Gastroesophageal sphincter (tissue), 4 donors: ENCODE measurements around the gene RTN4IP1. TPM values are rescaled to one million over a fixed set of nuclear protein-coding genes. Genes with fewer than 3 reads are reported as not detected.

ENCODE experiments used
- ATAC-seq: fragments of 150-250 bp; one replicate; pipeline ENCODE4 v1.9.1; 2016; ENCODE audit warnings: mild to moderate bottlenecking, moderate library complexity
- H3K27ac ChIP-seq, 4 donors: fragments of 200-600 bp; sonication (generic) in 3 of 4; 1 replicate in 3 of 4; 2 replicates in 1 of 4; pipeline ENCODE4 v1.5.1; 2016 to 2019
- H3K27me3 ChIP-seq: fragments of 200-600 bp; sonication (generic); one replicate; pipeline ENCODE4 v1.5.1; 2019
- H3K36me3 ChIP-seq, 2 donors: fragments of 200-600 bp; sonication (generic); one replicate each; pipeline ENCODE4 v1.5.1; 2019; ENCODE audit warnings: control low read depth in 1 of 2
- H3K4me1 ChIP-seq, 3 donors: fragments of 200-600 bp; sonication (generic); 1 replicate in 2 of 3; 2 replicates in 1 of 3; pipeline ENCODE4 v1.5.1; 2016 to 2019; ENCODE audit warnings: control low read depth in 2 of 3
- H3K4me3 ChIP-seq, 2 donors: fragments of 200-600 bp; sonication (generic); one replicate each; pipeline ENCODE4 v1.5.1; 2019; ENCODE audit warnings: mild to moderate bottlenecking in 1 of 2, moderate library complexity in 1 of 2
- H3K9me3 ChIP-seq, 3 donors: fragments of 200-600 bp; sonication (generic); one replicate each; pipeline ENCODE4 v1.5.1; 2017 to 2019; ENCODE audit warnings: control low read depth in 2 of 3
- CTCF ChIP-seq, 4 experiments: fragments of 200-600 bp in 2 of 4; fragments of 450-650 bp in 2 of 4; sonication (generic) in 1 of 4; IDR thresholded peaks; one replicate each; pipeline ENCODE4 v1.5.1; 2017 to 2019; ENCODE audit warnings: antibody characterized with exemption in 4 of 4, mild to moderate bottlenecking in 2 of 4, moderate library complexity in 2 of 4
- EP300 ChIP-seq: sonication (generic); formaldehyde crosslinking; IDR thresholded peaks from one replicate; pipeline ENCODE4 v1.6.1; 2017; ENCODE audit warnings: antibody characterized with exemption, mild to moderate bottlenecking
- POLR2A ChIP-seq, 2 donors: fragments of 450-650 bp; IDR thresholded peaks; one replicate each; pipeline ENCODE4 v1.6.1; 2017; ENCODE audit warnings: antibody characterized with exemption in 2 of 2, mild to moderate bottlenecking in 2 of 2, moderate library complexity in 1 of 2
- POLR2AphosphoS5 ChIP-seq: sonication (generic); formaldehyde crosslinking; IDR thresholded peaks from one replicate; pipeline ENCODE4 v1.6.1; 2017; ENCODE audit warnings: antibody characterized with exemption
- WGBS, 2 donors: methylation state at CpG; one replicate each; pipeline ENCODE4 v1.1.5; 2018; ENCODE audit warnings: low coverage in 1 of 2; 5-methylcytosine and 5-hydroxymethylcytosine counted together
- total RNA-seq, 4 donors: library from RNA; depleted of rRNA; stranded (reverse); fragments of >200 nt; gene quantifications; one replicate each; pipeline ENCODE4 v1.1.0, GENCODE V29; 2016

RTN4IP1 gene
- total RNA-seq, 4 donors from 2014 or later = 2.3 to 5.3 (median 3.5) TPM

DNA sequence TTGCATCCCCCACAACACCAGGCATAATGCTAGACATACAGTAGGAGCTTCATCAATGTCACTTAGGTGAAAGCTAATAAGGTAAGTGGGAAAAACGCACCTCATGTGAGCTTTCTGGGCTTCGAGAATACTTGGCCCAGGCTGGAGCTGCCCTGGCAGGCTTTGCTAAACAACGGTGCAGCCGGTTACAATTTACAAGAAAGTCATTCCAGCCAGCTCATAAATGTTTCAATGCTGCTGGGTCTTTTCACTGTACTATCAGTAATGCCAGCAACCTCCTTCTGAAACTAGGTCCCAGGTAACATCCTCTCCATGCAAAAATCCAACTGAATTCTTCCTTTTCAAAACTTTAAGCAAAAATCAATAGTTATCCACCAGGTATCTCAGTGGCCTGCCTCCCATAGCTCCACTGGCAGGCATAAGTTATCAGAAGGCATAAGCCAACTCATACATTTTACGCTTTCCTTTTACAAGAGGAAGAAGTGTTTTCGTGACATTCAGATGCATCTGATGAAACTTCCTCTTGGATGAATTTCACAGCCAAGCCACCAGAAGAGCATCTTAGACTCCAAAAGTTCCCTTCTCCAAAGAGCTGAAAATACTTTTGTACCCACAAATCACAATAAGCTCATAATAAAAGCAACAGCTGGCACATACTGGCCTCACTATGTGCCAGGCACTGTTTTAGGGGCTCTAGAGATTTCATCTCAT is 56.3 kb downstream of the RTN4IP1 start:
- H3K4me3 ChIP-seq = no peak overlapping the region
- H3K27me3 ChIP-seq = no peaks in the 10 kb centered on the region
- no peaks in the 10 kb centered on the region for H3K4me1 ChIP-seq
- no peak overlapping the region for H3K27ac ChIP-seq
- no peaks in the 10 kb centered on the region for H3K9me3 ChIP-seq
- TF ChIP-seq POLR2AphosphoS5 (no peak), EP300 (no peak), CTCF (IDR thresholded peaks at IDR 0.05) (no peak), POLR2A (IDR thresholded peaks at IDR 0.05) (no peak)
- 61 to 64% methylated on average over 5 of the region's 6 CpGs for WGBS, 2 donors
- no peak for ATAC-seq
- H3K36me3 ChIP-seq = peaks cover 0 to 69% of the 10 kb centered on the region in 2 donors

GRCh38 chr6:106572436-106572835 is 56.9 kb downstream of the RTN4IP1 start:
- Histone ChIP-seq H3K27ac (no peak overlapping the region), H3K36me3 (peaks cover 0 to 66% of the 10 kb centered on the region in 2 donors), H3K9me3 (no peaks in the 10 kb centered on the region), H3K4me1 (no peaks in the 10 kb centered on the region), H3K4me3 (no peak overlapping the region), H3K27me3 (no peaks in the 10 kb centered on the region)
- no peak for ATAC-seq
- TF ChIP-seq CTCF (IDR thresholded peaks at IDR 0.05) = no peak
- TF ChIP-seq POLR2A (IDR thresholded peaks at IDR 0.05) = no peak
- no peak for TF ChIP-seq EP300
- no peak for TF ChIP-seq POLR2AphosphoS5
- WGBS, 2 donors = 72 to 85% methylated on average over 5 of the region's 5 CpGs

DNA sequence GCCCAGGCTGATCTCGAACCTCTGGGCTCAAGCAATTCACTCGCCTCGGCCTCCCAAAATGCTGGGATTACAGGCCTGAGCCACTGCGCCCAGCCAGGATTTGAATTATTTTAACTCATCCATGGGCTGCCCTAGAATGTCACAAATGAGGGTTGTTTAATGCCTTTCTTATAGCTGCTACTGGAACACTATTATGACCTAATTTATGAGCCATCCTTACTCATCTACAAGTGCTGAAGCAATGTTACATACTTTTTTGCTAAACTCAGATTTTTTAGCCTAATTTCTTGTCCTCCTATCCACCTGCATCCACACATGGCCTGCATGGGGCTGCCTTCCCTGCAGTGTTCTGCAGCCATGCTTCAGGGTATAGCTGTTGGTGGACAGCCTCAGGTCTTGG is 59.9 kb downstream of the RTN4IP1 start:
- peaks cover 0 to 6% (median 0%) of the 10 kb centered on the region in 3 donors for H3K4me1 ChIP-seq
- 90 to 100% methylated on average over 2 to 3 of the region's 4 CpGs for WGBS, 2 donors
- H3K9me3 ChIP-seq = no peaks in the 10 kb centered on the region
- H3K27me3 ChIP-seq = no peaks in the 10 kb centered on the region
- peaks cover 0 to 39% of the 10 kb centered on the region in 2 donors for H3K36me3 ChIP-seq
- no peak overlapping the region for H3K27ac ChIP-seq
- no peak overlapping the region for H3K4me3 ChIP-seq
- ATAC-seq = no peak
- TF ChIP-seq POLR2A (IDR thresholded peaks at IDR 0.05) (no peak), EP300 (no peak), CTCF (IDR thresholded peaks at IDR 0.05) (no peak), POLR2AphosphoS5 (no peak)

DNA sequence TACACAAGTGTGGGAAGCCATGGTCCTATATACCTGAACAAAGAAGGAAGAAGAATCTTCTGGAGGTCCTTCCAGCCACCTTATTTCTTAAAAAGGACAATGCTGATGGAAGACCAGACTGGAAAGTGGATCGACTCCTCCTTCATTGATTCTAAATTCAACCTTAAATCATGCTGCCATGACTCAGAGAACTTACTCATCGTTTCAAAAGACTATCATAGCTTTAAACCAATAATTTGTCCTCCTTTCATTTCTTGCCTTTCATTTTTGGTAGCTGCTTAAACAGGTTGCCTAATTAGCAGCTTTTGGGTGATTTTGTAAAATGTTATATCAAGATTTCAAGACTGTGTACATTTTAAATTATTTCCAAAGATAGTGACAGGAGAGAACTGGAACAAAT is 60.8 kb downstream of the RTN4IP1 start:
- Histone ChIP-seq H3K4me1 (peaks cover 0 to 6% (median 0%) of the 10 kb centered on the region in 3 donors), H3K27ac (no peak overlapping the region), H3K36me3 (peaks cover 0 to 37% of the 10 kb centered on the region in 2 donors), H3K4me3 (no peak overlapping the region), H3K27me3 (no peaks in the 10 kb centered on the region), H3K9me3 (no peaks in the 10 kb centered on the region)
- no peak for TF ChIP-seq POLR2AphosphoS5
- TF ChIP-seq CTCF (IDR thresholded peaks at IDR 0.05) = no peak
- TF ChIP-seq POLR2A (IDR thresholded peaks at IDR 0.05) = no peak
- TF ChIP-seq EP300 = no peak
- no peak for ATAC-seq
- WGBS, 2 donors = 55 to 79% methylated on average over 2 of the region's 2 CpGs

GRCh38 chr6:106564476-106564875 is 64.8 kb downstream of the RTN4IP1 start:
- Histone ChIP-seq H3K9me3 (no peaks in the 10 kb centered on the region), H3K4me1 (peaks cover 0 to 6% (median 0%) of the 10 kb centered on the region in 3 donors), H3K4me3 (no peak overlapping the region), H3K27me3 (no peaks in the 10 kb centered on the region), H3K36me3 (peaks cover 0 to 20% of the 10 kb centered on the region in 2 donors), H3K27ac (no peak overlapping the region)
- ATAC-seq = no peak
- WGBS, 2 donors = 93 to 94% methylated on average over 3 of the region's 4 CpGs
- no peak for TF ChIP-seq CTCF (IDR thresholded peaks at IDR 0.05)
- TF ChIP-seq POLR2A (IDR thresholded peaks at IDR 0.05) = no peak
- TF ChIP-seq POLR2AphosphoS5 = no peak
- TF ChIP-seq EP300 = no peak
